Measurements from ENCODE around the gene NPEPL1.

NPEPL1 gene

DNA sequence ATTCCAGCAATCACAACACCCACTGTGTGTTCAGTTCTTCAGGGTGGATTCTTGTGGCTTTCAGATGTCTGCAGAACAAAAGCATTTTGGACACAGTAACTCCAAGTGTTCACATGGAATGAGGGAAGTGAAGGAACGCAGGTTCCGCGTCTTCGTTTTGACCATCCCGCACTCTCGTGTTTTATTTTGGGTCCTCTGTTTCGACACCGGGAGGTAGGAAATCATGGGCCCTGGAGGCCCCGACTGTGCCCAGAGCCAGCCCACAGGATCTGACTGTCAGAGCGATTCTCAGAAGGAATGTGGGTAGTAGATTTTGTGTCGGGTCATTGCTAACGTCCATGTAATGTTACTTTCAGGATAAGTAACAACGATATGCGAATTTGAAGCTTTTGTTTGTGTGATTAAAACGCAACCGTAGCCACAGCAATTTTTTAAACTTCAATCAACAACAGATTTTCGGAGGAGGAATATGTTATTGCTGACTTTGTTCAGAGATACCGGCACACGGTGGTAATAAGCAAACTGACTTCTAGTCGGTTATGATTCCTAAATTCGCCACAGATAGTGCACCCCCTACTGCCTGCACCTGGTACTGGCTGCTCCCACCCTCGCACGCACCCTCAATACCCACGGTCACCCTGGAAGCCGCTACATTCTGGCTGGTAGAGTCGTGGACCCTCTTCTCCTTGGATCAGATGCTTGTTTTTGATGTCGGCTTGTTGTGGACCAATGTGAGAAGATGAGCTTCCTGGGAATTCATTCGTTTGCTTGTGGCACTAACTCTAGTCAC, 10.5 kb downstream of the NPEPL1 start:
- DNase-seq: no peak

DNA sequence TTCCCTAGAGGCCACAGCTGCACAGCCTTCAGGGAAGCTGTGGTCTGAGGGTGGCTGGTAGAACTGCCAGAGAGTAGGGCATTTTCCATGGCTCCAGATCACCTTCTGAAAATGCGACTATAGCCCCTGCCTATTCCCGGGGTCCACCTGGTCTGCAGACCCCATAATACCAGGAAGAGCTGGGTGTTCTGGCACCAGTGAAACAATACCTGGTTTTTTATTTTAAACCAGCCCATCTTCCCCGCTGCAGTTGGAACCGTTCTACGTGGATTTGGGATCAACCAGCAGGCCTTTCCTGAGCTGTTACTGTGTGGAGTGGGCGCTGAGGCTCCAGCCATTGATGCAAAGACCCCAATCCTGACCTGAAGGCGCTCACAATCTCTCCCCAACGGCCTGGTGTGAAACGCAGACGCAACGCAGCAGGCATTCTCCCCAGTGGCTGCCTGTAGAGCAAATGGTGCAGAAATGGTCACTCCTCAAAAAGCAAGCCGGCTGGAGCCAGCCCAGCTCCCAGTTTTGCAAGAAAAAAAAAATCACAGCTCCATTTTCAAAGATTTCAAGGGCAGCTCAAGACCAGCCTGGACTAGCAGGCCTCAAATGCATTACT, 11.3 kb downstream of the NPEPL1 start:
- DNase-seq: no peak

DNA sequence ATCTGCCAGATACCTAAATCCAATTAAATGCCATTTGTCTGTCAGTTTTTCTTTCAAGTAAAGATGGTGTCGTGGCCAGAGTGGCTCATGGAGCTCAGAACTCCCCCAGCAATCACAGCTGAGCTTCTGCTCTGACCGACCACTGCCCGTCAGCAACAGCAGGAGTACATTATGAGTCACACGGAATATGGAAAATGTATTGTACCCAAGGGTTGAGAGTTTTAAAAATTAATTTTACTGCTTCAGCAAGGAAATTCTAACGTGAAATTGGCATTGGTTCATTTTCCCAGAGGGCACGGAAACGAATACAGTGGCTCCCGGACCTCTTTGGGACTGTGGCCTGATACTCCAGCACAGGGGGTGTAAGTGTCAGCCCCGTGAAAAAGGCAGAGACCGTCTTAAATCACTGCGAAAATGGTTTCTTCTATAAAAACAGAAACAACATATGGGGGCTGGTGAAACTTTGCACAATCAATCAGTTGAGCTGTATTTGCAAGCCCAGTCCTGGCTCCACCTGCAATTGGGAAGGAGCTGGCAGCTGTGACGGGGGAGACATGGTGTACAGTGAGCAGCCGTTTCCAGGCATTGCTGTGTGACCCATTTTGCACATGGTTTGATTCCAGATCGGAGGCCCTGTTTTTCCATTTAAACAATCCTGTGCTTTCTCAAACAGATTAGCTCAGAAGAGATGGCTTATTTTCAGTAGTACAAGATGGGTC, 12.8 kb downstream of the NPEPL1 start:
- no peak for DNase-seq

DNA sequence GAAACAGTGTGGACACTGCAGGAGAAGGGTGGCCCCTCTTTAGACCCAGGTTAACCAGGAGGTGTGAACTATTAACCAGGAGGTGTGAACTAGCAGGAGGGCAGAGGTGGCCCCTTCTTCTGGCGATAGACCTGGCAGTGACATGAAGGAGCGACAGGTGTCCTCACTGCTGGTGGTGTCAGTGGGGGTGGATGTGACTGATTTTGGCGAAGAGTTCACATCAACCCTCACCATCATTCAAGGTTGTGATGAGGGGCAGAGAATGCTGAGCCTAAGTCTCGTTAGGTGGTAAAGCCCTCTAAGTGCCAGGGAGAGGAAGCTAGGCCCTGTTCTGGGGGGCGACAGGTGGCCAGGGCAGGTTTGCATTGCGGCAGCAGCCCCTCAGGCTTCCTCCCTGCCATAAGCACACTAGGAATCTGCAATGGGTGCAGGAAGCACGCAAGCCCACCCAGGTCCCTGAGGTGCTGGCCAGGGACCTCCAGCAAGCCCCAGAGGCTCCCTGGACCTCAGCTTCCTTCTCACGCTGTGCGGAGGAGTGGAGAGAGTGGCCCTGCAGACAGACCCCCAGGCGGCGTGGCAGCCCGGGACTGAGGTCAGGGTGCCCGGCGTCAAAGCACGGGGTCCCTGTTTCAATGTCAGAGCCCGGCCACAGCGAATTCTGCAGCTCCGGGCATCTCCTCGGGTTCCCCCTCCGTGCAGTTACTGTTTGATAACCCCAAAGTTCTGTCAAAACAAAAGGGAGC, 13.7 kb downstream of the NPEPL1 start:
- no peak for DNase-seq

DNA sequence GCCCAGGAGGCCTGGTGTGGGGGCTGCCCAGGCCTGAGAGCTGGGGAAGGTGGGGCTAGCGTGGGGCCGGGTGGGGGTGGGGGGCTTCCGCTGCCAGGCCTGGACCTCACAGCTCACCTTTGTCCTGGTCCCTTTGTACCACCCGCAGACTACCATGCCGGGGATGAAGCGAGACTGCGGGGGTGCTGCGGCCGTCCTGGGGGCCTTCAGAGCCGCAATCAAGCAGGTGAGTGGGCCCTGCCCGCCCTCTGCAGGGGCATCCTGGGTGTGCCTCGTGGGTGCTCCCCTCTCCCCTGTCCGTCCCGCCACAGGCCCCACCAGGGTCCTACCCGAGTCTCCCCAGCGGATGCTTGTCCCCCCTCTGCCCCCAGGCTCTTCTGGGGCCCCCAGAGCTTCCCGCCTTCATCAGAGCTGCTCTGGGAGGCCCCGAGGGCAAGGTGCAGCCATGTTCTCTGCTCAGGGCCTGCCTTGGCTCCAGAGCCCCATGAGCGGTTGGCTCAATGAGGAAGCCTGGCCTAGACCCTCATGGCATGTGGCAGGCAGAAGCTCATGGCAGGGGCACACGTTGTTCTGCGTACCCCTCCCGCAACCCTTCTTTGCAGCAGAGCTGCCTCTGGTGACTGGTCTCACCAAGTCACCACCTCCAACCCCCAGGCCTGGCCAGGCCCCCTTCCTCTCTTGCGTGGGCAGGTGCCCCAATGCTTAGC, 14.5 kb downstream of the NPEPL1 start:
- DNase-seq: no peak

DNA sequence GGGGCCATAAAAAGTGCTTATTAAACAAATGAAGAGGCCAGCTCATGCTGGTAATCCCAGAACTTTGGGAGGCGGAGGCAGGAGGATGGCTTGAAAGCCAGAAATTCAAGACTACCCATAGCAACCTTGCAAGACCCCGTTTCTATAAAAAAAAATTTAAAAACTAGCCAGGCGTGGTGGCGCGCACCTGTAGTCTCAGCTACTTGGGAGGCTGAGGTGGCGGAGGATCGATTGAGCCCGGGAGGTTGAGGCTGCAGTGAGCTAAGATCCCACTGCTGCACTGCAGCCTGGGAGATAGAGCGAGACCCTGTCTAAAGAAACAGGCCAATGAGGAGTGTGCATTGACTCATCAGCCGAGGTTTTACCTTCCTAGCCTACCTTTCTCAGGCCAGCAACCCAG, 15.2 kb downstream of the NPEPL1 start:
- DNase-seq: no peak

DNA sequence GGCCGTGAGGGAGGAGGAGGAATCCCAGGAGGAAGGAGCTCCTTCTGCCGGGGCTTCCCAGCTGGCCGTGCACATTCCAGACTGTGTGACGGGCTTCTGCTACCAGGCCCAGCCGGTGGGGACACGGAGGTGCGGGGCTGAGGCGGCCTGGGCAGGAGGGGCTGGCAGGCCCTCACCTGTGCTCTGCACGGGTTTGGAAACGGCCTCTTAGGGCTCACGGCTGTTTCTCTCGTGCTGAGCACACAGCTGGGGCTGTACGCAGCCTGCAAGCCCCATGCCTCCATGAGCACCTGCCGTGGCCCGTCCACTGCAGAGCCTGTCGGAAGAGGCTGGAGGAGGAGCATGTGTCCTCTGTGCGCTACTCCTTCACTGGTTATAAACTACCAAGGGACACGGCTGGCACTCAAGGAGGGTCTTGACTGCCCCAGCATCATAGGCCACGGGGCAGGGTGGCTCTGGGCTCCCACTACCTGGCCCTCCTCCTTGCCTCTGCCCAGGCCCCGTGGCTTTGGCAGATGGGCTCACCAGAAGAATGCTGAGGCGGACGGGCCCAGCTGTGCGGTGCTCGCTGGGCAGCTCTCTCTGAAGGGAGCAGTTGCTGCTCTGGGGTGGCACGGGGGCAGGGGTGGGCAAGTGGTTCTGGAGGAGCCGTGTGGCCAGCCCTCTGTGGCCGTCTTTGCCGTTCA, 15.8 kb downstream of the NPEPL1 start:
- no peak for DNase-seq

DNA sequence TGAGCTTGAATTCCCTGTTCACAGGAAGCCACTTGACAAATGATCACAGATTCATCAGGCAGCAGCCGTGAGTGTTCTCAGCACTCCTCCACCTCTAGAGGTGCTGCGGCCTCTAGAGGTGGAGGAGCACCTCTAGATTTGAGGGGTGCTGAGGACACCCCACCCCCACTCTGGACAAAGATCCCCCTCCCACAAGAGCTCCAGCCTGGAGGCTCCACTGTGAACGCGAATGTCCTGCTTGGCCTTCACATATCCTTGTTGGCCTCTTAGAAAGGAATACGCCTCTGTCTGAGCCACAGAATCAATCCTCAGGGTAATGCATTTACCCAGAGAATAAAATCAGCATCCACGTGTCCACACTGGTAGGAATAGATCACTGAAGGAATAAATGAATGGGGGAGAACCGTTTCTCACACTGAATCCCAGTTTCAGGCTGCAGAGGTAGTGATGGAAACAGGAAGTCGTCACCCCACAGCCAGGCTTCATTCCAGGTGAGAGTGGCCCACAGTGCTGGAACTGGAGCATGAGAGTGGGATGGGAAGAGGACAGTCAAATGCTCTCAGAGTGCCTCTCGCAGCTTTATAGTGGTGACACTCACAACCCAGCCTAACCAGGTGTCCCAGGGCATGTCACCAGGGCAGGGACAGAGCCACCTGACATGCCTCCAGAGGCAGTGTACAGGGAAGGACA, 16.6 kb downstream of the NPEPL1 start:
- DNase-seq: no peak

DNA sequence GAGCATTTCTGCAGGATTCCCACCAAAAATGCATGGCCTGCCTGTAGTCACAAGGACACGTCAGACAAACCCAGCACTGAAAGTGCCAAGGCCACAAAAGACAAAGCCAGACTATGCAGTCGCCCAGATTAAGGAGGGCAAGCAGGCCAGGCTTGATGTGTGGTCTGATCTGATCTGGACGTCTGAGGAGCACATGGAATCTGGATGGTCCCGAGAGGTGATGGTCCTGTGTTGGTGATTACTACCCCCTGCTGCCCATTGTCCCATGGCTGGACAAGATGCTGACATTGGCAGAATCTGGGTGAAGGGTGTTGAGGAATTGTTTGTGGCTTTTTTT, 17.1 kb downstream of the NPEPL1 start:
- no peak for DNase-seq

DNA sequence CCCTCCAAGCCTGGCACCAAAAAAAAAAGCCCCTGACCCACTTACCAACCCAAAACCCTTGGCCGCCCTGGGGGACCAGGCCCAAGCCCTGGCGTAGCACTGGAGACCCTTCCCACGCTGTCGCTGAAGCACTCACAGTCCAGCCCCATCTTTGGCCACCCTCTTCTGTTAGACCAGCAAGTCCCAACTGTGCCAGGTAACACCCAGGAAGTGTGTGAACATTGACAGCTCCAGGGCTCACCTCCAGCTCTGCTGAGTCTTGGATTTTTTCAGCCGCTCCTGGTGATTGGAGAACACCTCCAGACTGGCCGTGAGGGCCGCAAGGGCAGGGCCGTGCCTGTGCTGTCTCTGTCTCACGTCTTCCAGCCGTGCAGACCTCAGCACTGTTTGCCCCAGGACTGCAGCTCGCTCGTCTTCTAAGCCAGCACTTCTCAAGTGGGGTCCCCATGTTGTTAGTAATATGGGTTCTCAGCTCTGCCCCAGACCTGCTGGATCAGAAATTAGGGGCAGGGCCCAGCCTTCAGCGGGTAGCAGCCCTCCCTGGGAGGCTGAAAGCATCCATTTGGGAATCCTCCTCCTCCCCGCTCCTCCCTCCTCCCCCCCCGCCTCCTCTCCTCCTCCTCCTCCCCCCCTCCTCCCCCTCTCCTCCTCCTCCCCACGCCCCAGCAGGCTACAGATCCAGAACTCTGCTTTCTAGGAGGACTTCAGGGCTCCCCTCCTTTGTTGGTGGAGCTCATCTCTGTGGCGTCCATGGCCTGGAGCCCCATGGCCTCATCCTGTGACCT, 18.1 kb downstream of the NPEPL1 start:
- no peak for DNase-seq

DNA sequence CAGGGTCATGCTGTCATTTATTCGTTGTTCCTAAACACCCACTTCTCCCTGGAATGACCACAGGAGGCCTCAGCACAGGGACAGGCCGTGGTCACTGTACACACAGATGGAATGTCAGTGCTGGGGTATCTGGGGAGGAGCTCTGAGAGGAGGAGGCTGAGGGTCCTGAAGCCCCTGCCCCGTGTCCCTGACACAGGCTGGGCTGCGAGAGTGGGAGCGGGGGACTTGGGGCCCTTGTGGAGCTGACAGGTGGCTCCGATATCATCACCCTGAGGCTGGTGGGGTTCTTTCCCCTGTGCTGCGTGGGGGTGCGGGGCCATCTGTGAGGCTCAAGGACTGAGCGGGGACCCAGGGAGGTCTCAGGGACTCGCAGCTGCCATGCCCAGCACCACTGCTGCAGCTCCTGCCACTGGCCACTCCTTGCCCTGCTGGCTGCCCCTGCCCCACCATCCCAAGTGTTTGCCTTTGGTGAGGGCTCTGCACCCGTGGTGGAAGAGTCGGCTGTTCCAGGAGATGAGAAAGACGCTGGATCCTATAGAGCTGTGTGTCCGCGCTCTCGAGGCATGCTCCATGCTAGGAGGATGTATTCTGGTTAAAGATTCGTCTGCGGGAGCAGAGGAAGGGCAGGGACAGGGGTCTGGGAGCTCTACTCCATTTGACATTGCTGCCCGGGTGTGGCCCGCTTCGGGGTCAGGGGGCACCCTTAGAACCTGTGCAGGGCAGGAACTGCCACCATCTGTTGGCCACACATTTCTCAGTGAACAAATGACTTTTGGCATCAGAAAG, 18.9 kb downstream of the NPEPL1 start:
- no peak for DNase-seq

DNA sequence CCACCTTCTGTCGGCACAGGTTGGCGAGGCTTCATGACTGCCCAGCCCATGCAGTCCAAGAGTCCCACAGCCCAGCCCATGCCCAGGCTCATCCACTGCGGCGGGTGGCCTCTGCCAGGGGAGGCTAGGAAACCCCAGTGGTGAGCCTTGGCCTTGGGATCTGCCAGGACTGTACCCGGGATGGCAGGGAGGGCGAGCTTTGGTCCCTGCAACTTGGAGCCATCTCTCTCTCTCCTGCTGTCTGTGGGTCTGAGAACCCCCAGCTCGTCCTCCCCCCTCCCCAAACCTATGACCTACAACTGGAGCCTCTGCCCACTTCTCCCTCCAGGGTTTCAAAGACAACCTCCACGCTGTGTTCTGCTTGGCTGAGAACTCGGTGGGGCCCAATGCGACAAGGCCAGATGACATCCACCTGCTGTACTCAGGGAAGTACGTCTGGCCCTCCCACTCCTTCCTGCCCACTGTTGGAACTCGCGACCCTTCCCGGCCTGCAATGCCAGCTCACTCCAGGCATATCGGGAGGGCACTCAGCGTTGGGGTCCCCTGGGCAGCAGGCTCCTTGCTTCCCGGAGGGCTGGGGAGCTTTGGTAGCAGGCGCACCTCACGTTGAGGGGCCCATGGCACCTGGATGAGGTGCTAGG, 19.7 kb downstream of the NPEPL1 start:
- no peak for DNase-seq

DNA sequence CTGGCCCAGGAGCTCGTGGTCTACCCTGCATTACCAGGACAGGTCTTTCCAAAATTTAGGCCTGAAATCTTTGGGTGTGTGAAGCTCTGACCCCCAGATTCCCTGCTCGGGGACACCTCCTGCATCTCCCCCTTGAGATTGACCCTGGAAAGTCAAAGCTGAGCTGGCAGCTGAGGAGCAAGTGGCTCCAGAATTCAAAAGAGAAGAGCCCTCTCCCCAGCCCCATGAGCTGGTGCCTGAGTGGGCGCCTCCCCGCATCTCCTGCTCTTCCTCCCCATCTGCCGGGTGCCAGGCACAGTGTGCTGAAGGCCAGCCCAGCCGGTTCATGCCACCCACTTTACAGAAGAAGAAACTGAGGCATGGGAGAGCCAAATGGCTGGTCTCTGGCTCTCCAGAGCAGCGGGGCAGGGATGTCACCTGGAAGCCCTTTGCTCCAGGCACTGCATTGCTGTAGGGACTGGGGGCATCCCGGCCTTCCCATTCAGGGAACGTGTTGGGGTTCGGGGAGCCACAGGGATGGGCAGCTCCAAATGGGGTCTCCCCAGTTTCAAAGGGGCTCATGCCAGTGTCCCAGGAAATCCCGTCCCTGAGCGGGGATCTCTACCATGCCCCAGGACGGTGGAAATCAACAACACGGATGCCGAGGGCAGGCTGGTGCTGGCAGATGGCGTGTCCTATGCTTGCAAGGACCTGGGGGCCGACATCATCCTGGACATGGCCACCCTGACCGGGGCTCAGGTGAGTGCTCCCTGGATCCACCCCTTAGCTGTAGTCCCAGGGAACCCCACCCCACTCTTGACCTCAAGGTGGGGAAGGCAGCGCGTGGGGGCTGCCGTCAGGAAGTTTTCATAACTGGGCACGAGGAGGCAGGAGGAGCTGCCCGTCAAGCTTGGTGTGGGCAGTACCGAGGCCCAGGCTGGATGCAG, 20.5 kb downstream of the NPEPL1 start:
- no peak for DNase-seq

DNA sequence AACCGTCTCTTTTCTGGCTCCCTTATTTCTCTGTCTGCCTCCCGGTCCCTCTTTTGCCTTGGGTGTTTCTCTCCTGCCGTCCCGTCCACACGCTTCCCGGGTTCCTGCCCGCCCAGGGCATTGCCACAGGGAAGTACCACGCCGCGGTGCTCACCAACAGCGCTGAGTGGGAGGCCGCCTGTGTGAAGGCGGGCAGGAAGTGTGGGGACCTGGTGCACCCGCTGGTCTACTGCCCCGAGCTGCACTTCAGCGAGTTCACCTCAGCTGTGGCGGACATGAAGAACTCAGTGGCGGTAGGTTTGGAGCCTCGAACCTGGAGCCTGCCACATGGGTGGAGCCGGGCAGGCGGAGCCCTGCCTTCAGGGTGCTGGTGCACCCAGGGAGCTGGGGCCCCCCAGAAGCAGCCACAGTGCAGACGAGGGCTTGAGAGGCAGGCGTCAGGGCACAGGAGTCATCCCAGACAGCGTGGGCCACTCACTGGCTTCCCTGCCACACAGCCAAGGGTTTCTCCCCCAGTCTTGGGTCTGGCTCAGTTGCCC, 21.3 kb downstream of the NPEPL1 start:
- DNase-seq: no peak

DNA sequence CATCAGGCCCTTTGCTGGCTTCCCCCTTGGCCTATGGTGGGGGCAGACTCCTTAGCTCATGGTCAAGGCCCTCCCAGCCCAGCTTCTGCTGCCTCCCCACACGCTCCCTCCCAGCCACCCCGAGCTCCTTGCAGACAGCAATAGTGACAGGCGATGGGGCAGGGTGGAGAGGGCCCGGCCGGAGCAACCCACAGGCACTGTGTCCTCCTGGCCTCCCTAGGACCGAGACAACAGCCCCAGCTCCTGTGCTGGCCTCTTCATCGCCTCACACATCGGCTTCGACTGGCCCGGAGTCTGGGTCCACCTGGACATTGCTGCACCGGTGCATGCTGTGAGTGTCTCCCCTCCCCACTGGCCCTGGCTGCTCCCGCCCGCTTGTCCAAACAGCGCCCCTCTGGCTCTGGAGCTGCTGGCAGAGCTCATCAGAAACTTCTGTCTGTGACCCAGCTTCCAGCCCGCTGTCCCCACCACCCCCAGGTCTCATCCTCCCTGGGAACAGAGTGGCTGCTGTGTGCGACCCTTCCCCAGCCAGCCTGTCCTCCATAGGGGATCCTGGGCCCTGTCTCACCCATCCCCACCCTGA, 21.8 kb downstream of the NPEPL1 start:
- no peak for DNase-seq

DNA sequence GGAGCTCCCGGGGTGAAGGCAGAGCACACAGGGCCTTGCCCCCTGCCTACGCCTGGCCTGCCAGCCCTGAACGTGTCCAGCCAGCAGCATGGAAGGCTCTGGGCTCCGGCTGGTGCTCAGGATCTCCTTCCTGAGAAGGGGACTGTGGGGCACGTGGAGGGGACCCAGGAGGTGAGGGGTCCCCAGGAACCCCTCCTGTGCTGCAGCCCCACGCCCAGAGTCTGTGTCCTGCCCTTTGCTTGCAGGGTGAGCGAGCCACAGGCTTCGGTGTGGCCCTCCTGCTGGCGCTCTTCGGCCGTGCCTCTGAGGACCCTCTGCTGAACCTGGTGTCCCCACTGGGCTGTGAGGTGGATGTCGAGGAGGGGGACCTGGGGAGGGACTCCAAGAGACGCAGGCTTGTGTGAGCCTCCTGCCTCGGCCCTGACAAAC, 22.3 kb downstream of the NPEPL1 start:
- DNase-seq: no peak

DNA sequence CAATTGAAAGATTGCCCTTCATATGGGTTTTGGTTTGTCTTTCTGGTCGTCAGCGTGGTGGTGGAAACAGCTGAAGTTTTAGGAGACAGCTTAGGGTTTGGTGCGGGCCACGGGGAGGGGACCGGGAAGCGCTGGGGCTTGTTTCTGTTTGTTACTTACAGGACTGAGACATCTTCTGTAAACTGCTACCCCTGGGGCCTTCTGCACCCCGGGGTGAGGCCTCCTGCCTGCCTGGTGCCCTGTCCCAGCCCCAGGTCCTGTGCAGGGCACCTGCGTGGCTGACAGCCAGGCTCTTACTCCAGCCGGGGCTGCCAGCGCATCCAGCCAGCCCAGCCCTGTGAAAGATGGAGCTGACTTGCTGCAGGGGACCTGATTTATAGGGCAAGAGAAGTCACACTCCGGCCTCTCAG, 22.8 kb downstream of the NPEPL1 start:
- DNase-seq: no peak

Measured in NCI-H1436 (cell line).